GM12874 (cell line): ENCODE results near the gene ADCY9.

Experiments
- TF ChIP-seq, protein P1 (sequence below): IDR thresholded peaks from 2 replicates; pipeline ENCODE4 v1.5.1; 2011; ENCODE audit warnings: low read depth, mild to moderate bottlenecking, control low read depth, low read length, moderate library complexity; ENCODE audit not compliant: insufficient read depth

ADCY9 gene

DNA sequence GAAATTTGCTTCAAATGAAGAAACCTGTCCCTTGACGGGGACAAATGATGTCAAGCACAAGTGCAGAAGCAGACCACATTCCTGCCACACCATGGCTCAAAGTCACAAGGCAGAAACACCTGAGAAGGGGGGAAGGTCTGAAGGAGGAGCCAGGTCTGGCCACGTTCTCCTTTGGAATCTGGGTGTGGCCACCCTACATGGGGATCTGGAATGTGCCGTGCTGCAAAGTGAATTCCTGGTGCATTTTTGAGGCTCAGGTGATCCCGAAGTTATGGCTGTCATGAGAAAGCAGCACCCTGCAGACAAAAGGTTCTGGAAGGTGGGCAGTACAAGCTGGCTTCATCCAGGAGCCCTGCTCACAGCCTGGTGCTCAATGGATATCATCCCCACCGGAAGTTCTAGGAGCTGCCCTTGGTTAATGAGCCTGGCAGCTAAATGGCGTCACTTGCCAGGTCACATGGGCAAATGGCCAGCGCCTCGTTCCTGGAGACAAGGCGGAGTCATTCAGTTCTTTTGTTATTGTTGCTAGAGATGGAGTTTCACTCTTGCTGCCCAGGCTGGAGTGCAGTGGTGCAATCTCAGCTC lies 20.1 kb upstream of the ADCY9 start:
- TF ChIP-seq, protein P1, sequence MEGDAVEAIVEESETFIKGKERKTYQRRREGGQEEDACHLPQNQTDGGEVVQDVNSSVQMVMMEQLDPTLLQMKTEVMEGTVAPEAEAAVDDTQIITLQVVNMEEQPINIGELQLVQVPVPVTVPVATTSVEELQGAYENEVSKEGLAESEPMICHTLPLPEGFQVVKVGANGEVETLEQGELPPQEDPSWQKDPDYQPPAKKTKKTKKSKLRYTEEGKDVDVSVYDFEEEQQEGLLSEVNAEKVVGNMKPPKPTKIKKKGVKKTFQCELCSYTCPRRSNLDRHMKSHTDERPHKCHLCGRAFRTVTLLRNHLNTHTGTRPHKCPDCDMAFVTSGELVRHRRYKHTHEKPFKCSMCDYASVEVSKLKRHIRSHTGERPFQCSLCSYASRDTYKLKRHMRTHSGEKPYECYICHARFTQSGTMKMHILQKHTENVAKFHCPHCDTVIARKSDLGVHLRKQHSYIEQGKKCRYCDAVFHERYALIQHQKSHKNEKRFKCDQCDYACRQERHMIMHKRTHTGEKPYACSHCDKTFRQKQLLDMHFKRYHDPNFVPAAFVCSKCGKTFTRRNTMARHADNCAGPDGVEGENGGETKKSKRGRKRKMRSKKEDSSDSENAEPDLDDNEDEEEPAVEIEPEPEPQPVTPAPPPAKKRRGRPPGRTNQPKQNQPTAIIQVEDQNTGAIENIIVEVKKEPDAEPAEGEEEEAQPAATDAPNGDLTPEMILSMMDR: no peak

DNA sequence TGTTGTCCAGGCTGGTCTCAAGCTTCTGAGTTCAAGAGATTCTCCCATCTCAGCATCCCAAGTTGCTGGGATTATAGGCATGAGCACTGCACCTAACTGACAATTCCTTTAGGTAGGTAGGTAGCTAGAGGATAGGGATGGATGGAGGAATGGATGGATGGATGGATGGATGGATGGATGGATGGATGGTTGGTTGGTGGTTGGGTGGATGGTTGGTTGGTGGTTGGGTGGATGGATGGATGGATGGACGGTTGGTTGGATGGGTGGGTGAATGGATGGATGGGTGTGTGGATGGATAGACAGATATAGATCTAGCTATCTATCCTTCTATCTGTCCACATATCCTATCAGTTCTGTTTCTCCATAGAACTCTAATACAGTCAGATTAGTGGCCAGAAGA lies 19.3 kb upstream of the ADCY9 start:
- TF ChIP-seq, protein P1: no peak

DNA sequence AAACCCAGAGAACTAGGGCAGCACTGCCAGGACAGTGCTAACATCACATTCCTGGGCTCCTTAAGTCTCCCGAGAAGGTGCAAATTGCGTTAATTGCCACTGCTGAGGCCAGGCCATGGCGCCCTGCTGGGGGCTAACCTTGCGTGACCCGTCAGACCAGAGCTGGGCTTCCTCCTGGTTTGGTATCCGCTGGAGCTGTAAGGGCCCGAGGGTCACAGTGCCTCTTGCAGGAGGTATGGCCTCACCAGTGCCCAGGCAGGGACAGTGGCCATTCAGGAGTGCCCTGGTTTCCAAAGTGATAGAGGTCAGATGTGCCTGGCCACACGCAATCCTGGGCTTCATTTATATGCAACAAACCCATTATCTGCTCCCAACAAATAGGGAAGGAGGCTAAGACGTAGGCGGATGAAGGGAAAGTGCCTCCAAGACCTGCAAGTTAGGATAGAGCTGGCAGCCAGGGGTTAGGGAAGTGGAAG lies 17.7 kb upstream of the ADCY9 start:
- TF ChIP-seq, protein P1: no peak

DNA sequence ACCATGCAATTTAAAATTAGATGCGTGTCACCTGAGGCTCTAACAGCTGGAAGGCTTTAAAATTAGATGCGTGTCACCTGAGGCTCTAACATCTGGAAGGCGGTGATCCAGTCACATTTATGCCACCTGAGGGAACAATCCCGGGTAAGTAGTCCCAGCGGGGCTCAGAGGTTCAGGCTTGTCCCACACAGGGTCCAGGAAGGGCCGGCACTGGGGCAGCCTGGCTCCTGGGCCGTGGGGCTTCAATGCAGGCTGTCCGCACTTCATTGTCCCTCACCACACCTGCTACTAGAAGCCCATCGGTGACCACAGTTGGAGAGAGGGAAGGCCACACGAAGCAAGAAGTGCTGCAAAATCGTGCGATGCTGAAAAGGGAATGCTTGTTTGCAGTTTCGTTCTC lies 15.4 kb upstream of the ADCY9 start:
- TF ChIP-seq, protein P1: no peak

DNA sequence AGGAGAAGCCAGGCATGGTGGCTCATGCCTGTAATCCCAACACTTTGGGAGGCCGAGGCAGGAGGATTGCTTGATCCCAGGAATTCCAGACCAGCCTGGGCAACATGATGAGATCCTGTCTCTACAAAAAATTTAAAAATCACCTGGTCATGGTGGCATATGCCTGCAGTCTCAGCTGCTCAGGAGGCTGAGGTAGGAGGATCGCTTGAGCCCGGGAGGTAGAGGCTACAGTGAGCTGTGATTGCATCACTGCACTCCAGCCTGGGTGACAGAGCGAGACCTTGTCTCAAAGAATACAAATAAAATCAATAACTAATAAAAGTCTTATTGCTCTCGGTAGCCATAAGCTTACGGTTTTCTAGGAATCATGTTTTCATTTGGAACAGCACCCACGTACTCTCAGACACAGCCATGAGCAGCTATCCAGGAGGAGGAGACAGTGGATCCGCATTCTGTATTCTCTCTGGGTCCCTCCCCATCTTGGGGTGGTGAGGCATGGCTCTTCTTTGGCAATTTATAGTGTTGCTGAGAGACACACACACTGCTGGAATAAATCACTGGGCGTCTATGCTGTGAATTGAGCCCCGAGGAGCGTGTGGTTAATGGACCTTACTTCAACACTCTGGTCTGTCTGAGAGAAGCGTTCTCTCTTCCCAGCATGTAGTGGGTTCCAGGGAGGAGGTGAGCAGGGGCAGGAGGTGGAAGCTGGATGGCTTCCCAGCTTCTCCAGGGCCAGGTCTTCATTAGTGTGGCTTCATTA lies 8.5 kb upstream of the ADCY9 start:
- TF ChIP-seq, protein P1: no peak

DNA sequence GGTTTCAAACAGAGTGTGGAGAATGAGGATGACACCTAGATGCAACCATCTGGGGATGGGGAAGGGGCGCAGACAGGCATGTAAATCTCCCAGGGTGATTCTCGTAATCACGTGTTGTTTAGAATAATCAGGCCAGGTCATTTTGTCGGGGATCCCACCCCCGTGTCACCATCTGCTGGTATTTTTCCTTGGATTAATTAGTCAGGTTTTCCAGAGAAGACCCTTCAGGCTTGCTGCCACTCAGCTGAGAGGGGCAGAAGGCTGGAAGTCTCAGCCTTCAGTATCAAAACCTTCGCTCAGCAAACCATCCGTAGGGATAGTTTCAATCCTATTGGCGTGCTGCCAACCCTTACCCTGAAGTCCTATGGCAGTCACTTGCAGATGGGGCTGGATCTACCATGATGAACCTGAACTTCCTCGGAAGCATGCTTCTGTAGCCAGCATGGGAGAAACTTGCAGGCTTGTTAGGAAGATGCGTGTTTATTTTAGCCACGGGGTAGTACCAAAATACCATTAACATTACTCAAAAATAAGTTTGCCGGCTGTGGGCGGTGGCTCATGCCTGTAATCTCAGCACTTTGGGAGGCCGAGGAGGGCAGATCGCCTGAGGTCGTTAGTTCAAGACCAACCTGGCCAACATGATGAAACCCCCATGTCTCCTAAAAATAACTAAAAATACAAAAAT lies 7.5 kb upstream of the ADCY9 start:
- TF ChIP-seq, protein P1: no peak

DNA sequence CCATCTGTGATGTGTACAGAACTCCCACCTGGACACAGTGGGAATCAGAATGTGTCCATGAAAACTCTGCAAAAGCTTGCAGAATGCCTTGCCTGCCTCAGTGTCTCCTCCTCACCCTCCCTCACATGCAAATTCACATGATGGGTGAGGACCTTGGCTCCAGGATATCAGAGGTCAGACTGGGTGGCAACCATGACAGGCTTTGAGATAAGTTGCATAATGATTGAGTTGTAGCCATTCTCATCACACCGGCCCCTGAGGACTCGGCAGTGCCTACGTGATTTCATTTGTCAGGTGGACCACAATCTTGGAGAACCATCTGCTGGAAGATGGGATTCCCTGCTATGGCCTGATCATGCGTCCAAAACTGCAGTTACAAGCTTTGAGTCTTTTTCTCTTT lies 3.9 kb upstream of the ADCY9 start:
- TF ChIP-seq, protein P1: no peak
